Activated naive CD4-positive, alpha-beta T cell treated with anti-CD3 and anti-CD28 coated beads for 36 hours (primary cell): ENCODE results near the gene ABCC2. TPM values are rescaled to one million over a fixed set of nuclear protein-coding genes. Genes with fewer than 3 reads are reported as not detected.
"Not testable (repeated sequence)": the region's sequence is repeated elsewhere in the genome, so short reads cannot be mapped to it uniquely, and the experiment has no call there.

Experiments used
- CTCF ChIA-PET: fragments of 350-600 bp; sonication (Branson Sonifier 250); formaldehyde crosslinking; loops from one replicate; lab custom pipeline; 2021; ENCODE audit warnings: antibody characterized with exemption; lab: Charles Lee
- DNase-seq: peaks from one replicate; pipeline ENCODE4 v3.0.0-alpha.2; 2020
- H3K27ac Mint-ChIP-seq: one replicate; pipeline ENCODE4 v1.8.0; 2021; ENCODE audit warnings: mild to moderate bottlenecking, mixed read lengths
- H3K27me3 Mint-ChIP-seq: one replicate; pipeline ENCODE4 v1.8.0; 2021; ENCODE audit warnings: low read depth, mixed read lengths
- H3K36me3 Mint-ChIP-seq: one replicate; pipeline ENCODE4 v1.8.0; 2021; ENCODE audit warnings: low read depth, mixed read lengths
- H3K4me1 Mint-ChIP-seq: one replicate; pipeline ENCODE4 v1.8.0; 2021; ENCODE audit warnings: low read depth, mixed read lengths
- H3K4me3 Mint-ChIP-seq: one replicate; pipeline ENCODE4 v1.8.0; 2021; ENCODE audit warnings: mild to moderate bottlenecking, moderate library complexity, mixed read lengths
- H3K9me3 Mint-ChIP-seq: one replicate; pipeline ENCODE4 v1.8.0; 2021; ENCODE audit warnings: mixed read lengths
- intact Hi-C: fragments of 100-400 bp; cut with micrococcal nuclease; formaldehyde crosslinking; loops from one replicate; pipeline ENCODE4 v1.15.1; 2023
- total RNA-seq, 2 experiments: library from RNA; stranded (reverse); gene quantifications; one replicate each; pipeline ENCODE4 v1.2.3, GENCODE V29; 2021

Gene ABCC2
- total RNA-seq, 2 experiments from 2014 or later = 0.20 to 0.64 TPM

DNA sequence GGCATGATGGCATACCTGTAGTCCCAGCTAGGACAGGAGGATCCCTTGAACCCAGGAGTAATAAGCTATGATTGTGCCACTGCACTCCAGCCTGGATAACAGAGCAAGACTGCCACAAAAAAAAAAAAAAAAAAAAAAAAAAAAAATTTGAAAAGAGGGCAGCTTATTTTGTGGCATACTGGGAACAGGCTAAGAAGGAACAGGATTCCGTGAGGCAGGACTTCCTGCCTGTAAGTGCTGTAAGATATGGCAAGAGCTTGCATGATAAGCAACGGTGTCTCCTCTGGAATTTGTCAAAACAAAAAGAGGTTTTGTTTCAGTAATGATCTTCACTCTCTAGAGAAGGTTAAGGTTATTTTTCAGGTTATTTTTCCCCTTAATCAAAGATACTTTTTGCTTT is 101.1 kb downstream of the ABCC2 start:
- no peak overlapping the region for H3K4me3 Mint-ChIP-seq
- intact Hi-C loops = no loop called here
- DNase-seq = no peak
- H3K9me3 Mint-ChIP-seq = no peaks in the 10 kb centered on the region
- no peaks in the 10 kb centered on the region for H3K27me3 Mint-ChIP-seq
- CTCF ChIA-PET = interaction anchor here (0.9 kb wide), 1 partner anchor 14 kb away, joined by 3 read pairs; no protein-coding TSS in a partner anchor
- H3K4me1 Mint-ChIP-seq = peaks cover 2% of the 10 kb centered on the region
- H3K27ac Mint-ChIP-seq = no peak overlapping the region
- H3K36me3 Mint-ChIP-seq = peaks cover 12% of the 10 kb centered on the region

- Mint-ChIP-seq H3K27me3 (no peaks in the 10 kb centered on the region), H3K4me1 (no peaks in the 10 kb centered on the region), H3K36me3 (peaks cover 11% of the 10 kb centered on the region), H3K27ac (no peak overlapping the region), H3K4me3 (no peak overlapping the region), H3K9me3 (no peaks in the 10 kb centered on the region)
- no peak for DNase-seq
- CTCF ChIA-PET = interaction anchor here (1.1 kb wide), 1 partner anchor 157 kb away, joined by 4 read pairs; no protein-coding TSS in a partner anchor
- intact Hi-C loops = no loop called here
Measured at GRCh38 chr10:99888622-99889021, 106.2 kb downstream of the ABCC2 start.

- intact Hi-C loops = no loop called here
- H3K27me3 Mint-ChIP-seq = no peaks in the 10 kb centered on the region
- DNase-seq = no peak
- no peak overlapping the region for H3K27ac Mint-ChIP-seq
- CTCF ChIA-PET = interaction anchor here (0.6 to 0.7 kb wide), 2 partner anchors 9 to 114 kb away, joined by 3 to 4 read pairs; no protein-coding TSS in a partner anchor
- peaks cover 11% of the 10 kb centered on the region for H3K36me3 Mint-ChIP-seq
- H3K9me3 Mint-ChIP-seq = no peaks in the 10 kb centered on the region
- H3K4me3 Mint-ChIP-seq = no peak overlapping the region
- H3K4me1 Mint-ChIP-seq = no peaks in the 10 kb centered on the region
Measured at GRCh38 chr10:99894613-99895012, 112.2 kb downstream of the ABCC2 start.

DNA sequence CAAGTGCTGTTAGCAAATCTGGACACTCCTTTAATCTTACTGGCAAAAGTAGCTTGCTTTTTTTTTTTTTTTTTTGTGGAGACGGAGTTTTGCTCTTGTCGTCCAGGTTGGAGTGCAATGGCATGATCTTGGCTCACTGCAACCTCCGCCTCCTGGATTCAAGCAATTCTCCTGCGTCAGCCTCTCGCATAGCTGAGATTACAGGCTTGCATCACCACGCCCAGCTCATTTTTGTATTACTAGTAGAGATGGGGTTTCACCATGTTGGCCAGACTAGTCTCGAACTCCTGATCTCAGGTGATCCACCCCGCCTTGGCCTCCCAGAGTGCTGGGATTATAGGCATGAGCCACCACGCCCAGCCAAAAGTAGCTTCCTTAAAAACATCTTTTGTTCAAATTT is 112.6 kb downstream of the ABCC2 start:
- H3K9me3 Mint-ChIP-seq, H3K27ac Mint-ChIP-seq, DNase-seq, intact Hi-C loops, H3K4me1 Mint-ChIP-seq, H3K27me3 Mint-ChIP-seq, H3K4me3 Mint-ChIP-seq: not testable (repeated sequence)
- CTCF ChIA-PET = interaction anchor here (0.7 kb wide), 1 partner anchor 114 kb away, joined by 3 read pairs; no protein-coding TSS in a partner anchor
- H3K36me3 Mint-ChIP-seq = peaks cover 11% of the 10 kb centered on the region

- Mint-ChIP-seq H3K4me3 (no peak overlapping the region), H3K27ac (no peak overlapping the region), H3K4me1 (no peaks in the 10 kb centered on the region), H3K27me3 (no peaks in the 10 kb centered on the region), H3K9me3 (no peaks in the 10 kb centered on the region), H3K36me3 (peaks cover 10% of the 10 kb centered on the region)
- no peak for DNase-seq
- CTCF ChIA-PET = no interaction called here
- intact Hi-C loops = no loop called here
Measured at GRCh38 chr10:99895867-99896266, 113.4 kb downstream of the ABCC2 start.

Other genes starting within 250 kb of the ABCC2 start
- not detected for gene NKX2-3, start 249.7 kb upstream of the ABCC2 start, total RNA-seq
- gene SLC25A28, start 162.2 kb upstream of the ABCC2 start, total RNA-seq = 10 to 100 TPM; 66.3 to 72.8 TPM
- 1 to 10 TPM; 1.2 to 1.4 TPM for gene ENTPD7, start 123.1 kb upstream of the ABCC2 start, total RNA-seq
- 10 to 100 TPM; 36.3 to 38.8 TPM for gene COX15, start 50.5 kb upstream of the ABCC2 start, total RNA-seq
- 10 to 100 TPM; 21.6 to 21.9 TPM for gene CUTC, start 50.4 kb upstream of the ABCC2 start, total RNA-seq
- 1 to 10 TPM; 2.2 to 2.4 TPM for gene DNMBP, start 227.3 kb downstream of the ABCC2 start, total RNA-seq